ENCODE results near the gene KIAA1755.

KIAA1755 gene

GRCh38 chr20:38170826-38171674, 89.5 kb downstream of the KIAA1755 start:
- in situ Hi-C loops (cut with MboI; ENCODE audit: low sequenced_read_pairs): no loop called here

GRCh38 chr20:38170219-38170825, 90.2 kb downstream of the KIAA1755 start:
- in situ Hi-C loops (cut with MboI; ENCODE audit: low sequenced_read_pairs): no loop called here

GRCh38 chr20:38169636-38170193, 90.8 kb downstream of the KIAA1755 start:
- in situ Hi-C loops (cut with MboI; ENCODE audit: low sequenced_read_pairs): no loop called here

GRCh38 chr20:38168791-38169589, 91.5 kb downstream of the KIAA1755 start:
- in situ Hi-C loops (cut with MboI; ENCODE audit: low sequenced_read_pairs): no loop called here

GRCh38 chr20:38167851-38168760, 92.4 kb downstream of the KIAA1755 start:
- in situ Hi-C loops (cut with MboI; ENCODE audit: low sequenced_read_pairs): no loop called here

- in situ Hi-C loops (cut with MboI; ENCODE audit: low sequenced_read_pairs): no loop called here
These were observed 93.1 kb downstream of the KIAA1755 start for GRCh38 chr20:38167328-38167850.

- in situ Hi-C loops (cut with MboI; ENCODE audit: low sequenced_read_pairs): no loop called here
These were observed 93.8 kb downstream of the KIAA1755 start for GRCh38 chr20:38166703-38167233.

- in situ Hi-C loops (cut with MboI; ENCODE audit: low sequenced_read_pairs): no loop called here
These were observed 94.4 kb downstream of the KIAA1755 start for GRCh38 chr20:38165966-38166702.

- in situ Hi-C loops (cut with MboI; ENCODE audit: low sequenced_read_pairs): no loop called here
These were observed 95.2 kb downstream of the KIAA1755 start, which contains the start of gene TGM2 for GRCh38 chr20:38165089-38165965. TGM2 (minus strand) TSS chr20:38165270; CDS start chr20:38165198, 72 bp downstream.

- in situ Hi-C loops (cut with MboI; ENCODE audit: low sequenced_read_pairs): no loop called here
These were observed 95.9 kb downstream of the KIAA1755 start for GRCh38 chr20:38164624-38165088.

- in situ Hi-C loops (cut with MboI; ENCODE audit: low sequenced_read_pairs): no loop called here
These were observed 96.5 kb downstream of the KIAA1755 start for GRCh38 chr20:38164069-38164468.

GRCh38 chr20:38162878-38163875, 97.4 kb downstream of the KIAA1755 start:
- in situ Hi-C loops (cut with MboI; ENCODE audit: low sequenced_read_pairs): no loop called here

GRCh38 chr20:38162149-38162548, 98.4 kb downstream of the KIAA1755 start:
- in situ Hi-C loops (cut with MboI; ENCODE audit: low sequenced_read_pairs): no loop called here

- in situ Hi-C loops (cut with MboI; ENCODE audit: low sequenced_read_pairs): no loop called here
These were observed 99.1 kb downstream of the KIAA1755 start for GRCh38 chr20:38161412-38161774.
